ENCODE results near the gene TACR1.

The TACR1 gene

GRCh38 chr2:75045526-75046050 lies 153.7 kb downstream of the TACR1 start:
- no peak for DNase-seq

- DNase-seq = no peak
These were observed 155.0 kb downstream of the TACR1 start for GRCh38 chr2:75044291-75044690.

- no peak for DNase-seq
These were observed 156.5 kb downstream of the TACR1 start for GRCh38 chr2:75042823-75043222.

- no peak for DNase-seq
These were observed 157.4 kb downstream of the TACR1 start for GRCh38 chr2:75041731-75042600.

GRCh38 chr2:75041226-75041625 lies 158.1 kb downstream of the TACR1 start:
- no peak for DNase-seq

- no peak for DNase-seq
These were observed 163.6 kb downstream of the TACR1 start for GRCh38 chr2:75035444-75036353.

- DNase-seq = no peak
These were observed 165.8 kb downstream of the TACR1 start for GRCh38 chr2:75033516-75033915.

GRCh38 chr2:75031906-75032803 lies 167.2 kb downstream of the TACR1 start:
- no peak for DNase-seq

- DNase-seq = no peak
These were observed 168.1 kb downstream of the TACR1 start for GRCh38 chr2:75031171-75031570.

GRCh38 chr2:75030218-75031009 lies 168.9 kb downstream of the TACR1 start:
- peak; percentile 10 for DNase-seq

- DNase-seq = no peak
These were observed 171.4 kb downstream of the TACR1 start for GRCh38 chr2:75027886-75028285.

- no peak for DNase-seq
These were observed 173.5 kb downstream of the TACR1 start for GRCh38 chr2:75025633-75026380.

GRCh38 chr2:75025216-75025615 lies 174.1 kb downstream of the TACR1 start:
- no peak for DNase-seq

GRCh38 chr2:75023666-75024455 lies 175.5 kb downstream of the TACR1 start:
- DNase-seq = no peak

GRCh38 chr2:75022516-75022915 lies 176.8 kb downstream of the TACR1 start:
- DNase-seq = no peak

GRCh38 chr2:75021672-75022071 lies 177.6 kb downstream of the TACR1 start:
- no peak for DNase-seq

GRCh38 chr2:75020476-75020875 lies 178.8 kb downstream of the TACR1 start:
- no peak for DNase-seq

- DNase-seq = no peak
These were observed 179.5 kb downstream of the TACR1 start for GRCh38 chr2:75019790-75020189.

GRCh38 chr2:75018162-75018561 lies 181.2 kb downstream of the TACR1 start:
- no peak for DNase-seq

GRCh38 chr2:75012080-75012479 lies 187.2 kb downstream of the TACR1 start:
- DNase-seq = no peak
